Activated CD4-positive, alpha-beta T cell treated with anti-CD3 and anti-CD28 coated beads, Interleukin-2, Interleukin-6, amounts not matched to agents 100 ng/mL and 50 ng/mL, durations not matched to agents 16 hours and 8 hours (primary cell): ENCODE results near the gene NPHP4.

Source experiments
- DNase-seq: peaks from one replicate; pipeline ENCODE4 v3.0.0-alpha.2; 2020

Gene NPHP4

GRCh38 chr1:5822726-5823125 is 169.5 kb downstream of the NPHP4 start:
- no peak for DNase-seq

GRCh38 chr1:5822266-5822665 is 170.0 kb downstream of the NPHP4 start:
- no peak for DNase-seq

- DNase-seq, result no peak
Measured at GRCh38 chr1:5821540-5822176, 170.6 kb downstream of the NPHP4 start.

- DNase-seq, result no peak
Measured at GRCh38 chr1:5820026-5820421, 172.2 kb downstream of the NPHP4 start.

- DNase-seq, result no peak
Measured at GRCh38 chr1:5819391-5820025, 172.7 kb downstream of the NPHP4 start.

GRCh38 chr1:5818755-5819154 is 173.5 kb downstream of the NPHP4 start:
- no peak for DNase-seq

- no peak for DNase-seq
Measured at GRCh38 chr1:5815716-5816115, 176.5 kb downstream of the NPHP4 start.

- no peak for DNase-seq
Measured at GRCh38 chr1:5815211-5815610, 177.0 kb downstream of the NPHP4 start.

GRCh38 chr1:5814046-5814619 is 178.1 kb downstream of the NPHP4 start:
- no peak for DNase-seq

- DNase-seq, result no peak
Measured at GRCh38 chr1:5813480-5813879, 178.7 kb downstream of the NPHP4 start.
